Measurements from ENCODE around the gene FOXS1.

FOXS1 gene

GRCh38 chr20:31860390-31861134, 15.2 kb upstream of the FOXS1 start:
- no peak for DNase-seq

DNA sequence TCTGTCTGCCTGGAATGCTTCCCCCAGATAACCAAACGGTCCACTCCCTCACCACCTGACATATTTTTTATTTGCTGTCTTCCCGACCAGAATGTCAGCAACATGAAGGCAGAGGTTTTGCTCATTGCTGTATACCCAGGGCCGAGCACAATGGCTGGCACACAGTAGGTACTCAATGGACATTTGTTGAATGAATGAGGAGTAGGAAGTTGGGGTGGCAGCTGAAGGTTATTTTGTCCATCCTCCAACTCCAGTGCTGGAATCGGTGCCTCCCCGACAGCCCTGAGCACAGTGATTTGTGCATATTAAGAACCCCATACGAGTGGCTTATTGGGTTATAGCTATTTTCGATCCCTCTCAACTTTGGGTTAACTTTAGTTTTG, 14.6 kb upstream of the FOXS1 start:
- no peak for DNase-seq

DNA sequence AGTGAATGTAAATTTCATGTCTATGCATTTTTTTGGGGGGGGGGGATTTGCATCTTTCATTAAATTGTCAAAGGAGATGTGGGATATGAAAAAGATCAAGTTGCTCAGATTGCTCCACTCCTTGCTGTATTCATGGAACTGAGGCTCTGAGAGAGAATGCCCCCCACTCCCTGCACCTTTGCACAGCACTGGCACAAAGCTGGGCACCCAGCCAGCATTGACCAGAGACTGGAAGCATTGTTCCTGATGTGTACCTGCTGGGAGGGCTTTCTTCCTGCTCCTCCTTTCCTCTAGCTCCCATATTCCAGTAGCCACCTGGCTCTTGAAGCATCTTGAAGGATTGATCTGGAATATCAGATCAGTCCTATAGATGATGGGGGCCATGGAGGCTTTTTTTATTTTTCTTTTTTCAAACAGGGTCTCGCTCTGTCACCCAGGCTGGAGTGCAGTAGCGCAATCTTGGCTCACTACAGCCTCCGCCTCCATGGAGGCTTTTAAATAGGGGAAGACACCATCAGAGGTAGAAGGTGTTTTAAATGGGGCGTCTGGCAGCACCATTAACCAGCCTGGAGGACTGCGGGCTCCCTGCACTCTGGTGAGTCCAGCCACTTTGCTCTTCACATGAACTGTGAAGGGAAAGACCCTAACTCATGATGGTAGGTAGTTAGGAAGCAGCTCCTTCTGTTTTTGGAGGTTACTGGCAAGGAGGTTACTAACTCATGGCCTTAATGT, 14.0 kb upstream of the FOXS1 start:
- DNase-seq, result no peak

DNA sequence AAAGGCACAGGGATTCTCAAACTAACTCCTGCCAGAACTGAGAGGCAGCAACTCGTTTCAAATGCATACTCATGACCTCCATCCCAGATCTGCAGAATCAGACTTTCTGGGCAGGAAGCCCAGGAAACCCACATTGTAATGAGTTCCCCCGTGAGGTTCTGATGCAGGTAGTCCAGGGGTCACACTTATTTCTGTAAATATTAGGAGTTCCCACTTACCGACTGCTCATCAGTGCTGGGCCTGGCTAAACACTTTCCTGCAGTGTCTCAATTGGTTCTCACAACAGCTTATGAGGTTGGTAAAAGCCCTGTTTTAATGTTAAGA, 13.3 kb upstream of the FOXS1 start:
- no peak for DNase-seq

- DNase-seq, result no peak
These were observed 12.7 kb upstream of the FOXS1 start for GRCh38 chr20:31857861-31858759.

GRCh38 chr20:31856516-31856915, 11.1 kb upstream of the FOXS1 start:
- no peak for DNase-seq

DNA sequence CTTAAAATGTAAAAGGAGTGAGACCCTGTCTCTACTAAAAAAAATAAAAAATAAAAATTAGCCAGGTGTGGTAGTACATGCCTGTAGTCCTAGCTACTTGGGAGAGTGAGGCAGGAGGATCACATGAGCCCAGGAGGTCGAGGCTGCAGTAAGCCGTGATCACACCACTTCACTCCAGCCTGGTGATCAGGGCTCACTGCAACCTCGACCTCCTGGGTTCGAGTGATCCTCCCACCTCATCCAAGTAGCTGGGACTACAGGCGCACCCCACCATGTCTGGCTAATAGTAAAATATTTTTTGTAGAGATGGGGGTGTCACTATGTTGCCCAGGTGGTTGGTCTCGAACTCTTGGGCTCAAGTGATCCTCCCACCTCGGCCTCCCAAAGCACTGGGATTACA, 8.1 kb upstream of the FOXS1 start:
- DNase-seq, result no peak

GRCh38 chr20:31851240-31851955, 6.0 kb upstream of the FOXS1 start:
- no peak for DNase-seq

DNA sequence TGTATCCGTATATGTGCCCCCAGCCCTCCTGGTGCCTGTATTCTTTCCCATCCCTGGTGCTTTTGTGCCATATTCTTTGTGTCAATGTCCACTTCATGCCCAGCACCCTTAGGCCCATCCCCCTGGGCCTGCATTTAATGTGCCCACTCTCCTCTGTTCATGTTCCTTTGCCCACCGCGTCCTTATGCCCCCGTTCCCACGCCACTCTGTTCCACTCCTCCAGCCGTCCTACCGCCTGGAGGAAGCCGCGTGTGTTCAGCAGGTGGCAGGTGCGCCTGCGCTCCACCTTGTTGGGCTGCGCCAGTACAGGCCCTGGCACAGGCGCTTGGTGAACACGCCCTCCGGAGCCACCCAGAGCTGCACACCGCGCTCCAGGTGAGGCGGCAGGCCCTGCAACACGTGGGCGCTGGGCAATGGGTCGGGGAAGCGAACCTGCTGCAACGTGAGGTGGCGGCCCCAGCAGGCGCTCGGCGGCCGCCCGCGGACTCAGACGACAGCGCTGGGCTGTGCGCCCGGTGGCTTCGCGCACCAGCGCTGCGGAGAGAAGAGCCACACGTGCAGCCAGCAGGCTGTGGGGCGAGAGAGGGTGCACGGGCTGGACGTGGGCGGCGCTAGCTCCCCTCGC, 4.0 kb upstream of the FOXS1 start:
- no peak for DNase-seq

GRCh38 chr20:31848088-31848999, 2.9 kb upstream of the FOXS1 start:
- DNase-seq, result no peak

DNA sequence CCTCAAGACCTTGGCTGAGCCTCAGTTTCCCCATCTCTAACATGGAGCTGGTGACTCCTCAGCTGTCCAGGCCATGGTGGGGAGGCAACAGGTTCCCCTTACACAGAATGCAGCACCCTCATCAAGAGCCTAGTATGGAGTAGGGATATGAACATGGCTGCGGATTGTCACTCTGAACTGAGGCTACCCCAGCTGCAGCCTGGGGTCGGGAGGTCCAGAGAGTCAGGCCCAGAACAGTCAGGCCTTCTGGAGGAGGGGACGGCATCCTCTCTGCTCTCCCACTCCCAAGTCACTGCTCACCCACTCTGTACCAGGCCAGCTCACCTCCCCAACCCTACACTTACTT, 1.4 kb upstream of the FOXS1 start:
- DNase-seq, result no peak

DNA sequence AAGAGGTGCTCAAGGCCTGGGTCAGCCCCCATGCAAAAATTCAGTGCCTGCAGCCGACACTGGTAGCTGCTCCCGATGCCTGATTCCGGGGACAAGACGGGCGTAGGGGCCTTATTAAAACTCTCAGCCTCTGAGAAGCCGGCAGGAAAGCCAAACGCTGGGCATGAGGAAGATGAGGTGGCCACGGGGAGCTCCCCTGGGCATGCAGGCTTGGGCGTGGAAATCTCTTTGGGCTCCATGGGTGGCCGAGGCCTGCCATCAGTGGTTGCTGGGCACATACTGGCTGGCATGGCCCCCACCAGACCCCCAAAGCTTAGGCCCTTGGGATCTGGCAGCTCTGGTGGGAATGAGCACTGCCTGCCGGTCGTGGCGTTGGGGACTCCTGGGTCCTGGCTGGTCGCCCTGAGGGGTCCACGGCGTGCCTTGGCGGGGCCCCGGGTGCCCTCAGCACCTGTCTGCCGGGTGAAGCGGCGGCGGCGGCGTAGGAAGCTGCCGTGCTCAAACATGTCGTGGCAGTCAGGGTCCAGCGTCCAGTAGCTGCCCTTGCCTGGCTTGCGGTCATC, 586 bp downstream of the FOXS1 start:
- DNase-seq, result no peak

DNA sequence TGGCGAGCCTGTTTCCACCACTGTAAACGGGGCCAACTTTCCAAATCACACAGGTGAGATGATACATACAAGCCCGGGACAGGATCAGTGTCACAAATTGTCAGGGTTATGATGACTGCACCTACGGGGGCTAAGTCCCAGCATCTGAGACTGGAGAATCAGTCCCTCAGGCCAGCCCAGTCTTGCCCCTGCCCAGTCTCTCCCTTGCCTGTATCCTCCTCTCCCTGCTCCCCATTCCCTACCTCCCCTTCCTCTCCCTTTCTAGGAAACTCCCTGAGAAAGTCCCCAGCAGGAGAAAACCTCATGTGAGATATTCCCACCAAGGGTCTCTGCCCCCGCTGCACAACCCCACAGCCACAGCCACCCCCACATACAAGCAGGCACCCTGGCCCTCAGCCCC, 1.5 kb downstream of the FOXS1 start:
- no peak for DNase-seq

DNA sequence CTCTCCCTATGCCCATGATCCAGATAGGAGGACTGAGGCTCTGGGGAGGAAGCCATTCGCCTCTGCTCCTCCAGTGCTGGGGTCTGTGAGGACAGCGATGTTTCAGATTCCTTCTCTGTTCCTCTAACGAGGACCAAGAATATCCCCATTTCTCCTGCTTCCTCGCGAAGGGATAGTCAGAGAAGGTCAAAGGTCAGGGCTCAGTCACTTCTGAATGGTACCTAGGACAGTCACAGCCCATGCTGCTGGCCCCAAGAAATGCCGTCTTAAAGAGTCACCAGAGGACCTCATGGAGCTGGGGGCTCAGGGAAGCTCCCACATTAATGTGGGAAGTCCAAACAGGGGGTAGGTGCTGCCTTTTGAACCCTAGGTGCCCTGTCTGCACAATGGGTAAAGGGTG, 2.1 kb downstream of the FOXS1 start:
- DNase-seq, result no peak

GRCh38 chr20:31842471-31843157, 2.8 kb downstream of the FOXS1 start:
- peak; percentile 80 for DNase-seq

GRCh38 chr20:31841928-31842327, 3.5 kb downstream of the FOXS1 start:
- peak; percentile 83 for DNase-seq

DNA sequence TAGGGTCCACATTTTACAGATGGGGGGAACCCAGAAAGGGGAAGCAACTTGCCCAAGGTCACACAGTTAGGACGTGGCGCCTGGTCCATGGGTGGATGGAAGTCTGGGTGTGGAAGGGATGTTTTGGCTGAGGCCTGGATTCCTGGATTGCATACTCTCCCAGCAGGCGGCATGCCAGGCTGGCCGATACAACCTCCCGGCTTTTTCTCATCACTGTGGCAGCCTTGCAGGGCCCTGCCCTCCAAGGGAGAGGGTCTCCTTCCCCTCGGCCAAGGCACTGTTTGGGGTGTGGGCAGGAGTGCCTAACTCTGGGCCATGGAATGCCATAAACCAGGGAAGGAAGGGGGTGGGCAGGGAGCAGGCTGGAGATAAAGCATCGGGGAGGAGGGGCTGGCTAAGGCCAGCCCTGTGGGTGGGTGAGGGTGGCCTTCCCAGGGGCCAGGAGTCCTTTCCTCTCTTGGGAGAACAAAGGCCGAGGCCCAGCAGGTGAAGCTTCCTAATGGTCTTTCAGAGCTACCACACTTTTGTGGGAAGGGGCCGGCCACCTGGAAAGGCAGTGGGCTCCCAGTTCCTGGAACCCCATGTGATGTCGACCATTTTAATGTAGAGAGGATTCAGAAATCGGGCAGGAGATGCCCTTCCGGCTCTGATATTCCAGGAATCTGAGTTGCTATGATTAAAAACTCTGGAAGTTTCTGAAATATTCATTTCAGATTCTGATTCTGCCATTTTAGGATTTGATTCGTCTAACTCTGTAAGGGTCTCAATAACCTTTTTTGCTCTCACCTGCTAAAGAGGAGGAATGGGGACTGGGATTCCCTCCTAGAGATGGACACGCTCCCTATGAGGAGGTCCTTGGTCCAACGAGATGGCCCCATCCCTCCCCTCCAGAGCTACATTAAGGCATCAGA, 4.2 kb downstream of the FOXS1 start:
- peak; percentile 35 for DNase-seq

- no peak for DNase-seq
These were observed 5.5 kb downstream of the FOXS1 start for GRCh38 chr20:31839782-31840487.

Data from fibroblast of upper back skin (primary cell).